ENCODE data around the gene RPL38. TPM values are rescaled to one million over a fixed set of nuclear protein-coding genes. Genes with fewer than 3 reads are reported as not detected.

Gene RPL38
- total RNA-seq, 2 experiments from 2014 or later = 1,064 to 1,066 TPM

DNA sequence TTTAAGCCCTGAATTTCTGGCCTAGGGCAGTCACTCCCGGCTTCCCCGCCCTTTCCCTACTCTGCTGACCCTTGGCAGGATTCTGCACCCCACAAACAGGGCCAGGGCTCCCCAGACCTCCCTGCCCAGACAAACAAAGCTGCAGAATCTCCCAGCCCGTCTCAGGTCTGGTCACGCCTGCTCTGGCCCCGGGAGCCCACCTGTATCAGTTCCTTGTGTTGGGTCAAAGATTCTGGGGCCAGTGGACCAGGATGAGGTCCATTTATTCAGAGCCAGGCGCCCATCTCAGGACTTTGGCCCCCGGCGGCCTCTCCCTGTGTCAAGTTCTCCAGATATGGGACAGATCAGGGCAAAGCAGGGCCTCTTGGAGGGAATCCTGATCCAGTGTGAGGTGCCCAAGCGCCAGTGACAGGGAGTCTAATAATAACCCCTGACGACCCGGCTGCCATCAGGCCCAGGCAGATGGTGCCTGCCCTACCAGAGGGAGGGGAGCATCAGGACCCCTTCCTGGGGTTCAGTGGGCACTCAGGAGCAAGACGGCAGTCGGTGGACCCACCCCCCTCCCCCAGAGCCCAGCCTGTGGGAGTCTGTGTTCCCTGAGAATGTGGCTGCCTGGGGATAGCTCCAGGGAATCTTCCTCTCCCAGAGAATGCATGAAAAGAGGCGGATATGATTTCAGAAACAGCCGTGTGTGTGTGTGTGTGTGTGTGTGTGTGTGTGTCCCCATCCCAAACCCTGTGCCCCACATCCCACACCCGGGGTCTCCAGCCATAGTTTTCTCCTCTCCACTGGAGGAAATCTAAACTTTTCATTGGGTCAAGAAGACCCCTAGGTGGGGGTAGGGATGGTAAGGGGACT is 11.2 kb downstream of the RPL38 start:
- H3K4me3 Mint-ChIP-seq = peak overlapping the region; percentile 82
- peaks cover 45% of the 10 kb centered on the region for H3K36me3 Mint-ChIP-seq (ENCODE audit: low read depth)
- peak overlapping the region; percentile 77 for H3K27ac Mint-ChIP-seq
- H3K9me3 Mint-ChIP-seq = no peaks in the 10 kb centered on the region
- ChIA-PET CTCF (interaction anchor here (1.0 kb wide), 1 partner anchor 82 kb away, joined by 3 read pairs; no protein-coding TSS in a partner anchor), POLR2A (interaction anchor here (0.9 to 3.1 kb wide), 3 partner anchors 11 to 70 kb away, joined by 3 to 36 read pairs (median 4); partner anchors contain the start of gene RPL38)
- no peaks in the 10 kb centered on the region for H3K27me3 Mint-ChIP-seq
- no peak for DNase-seq
- peaks cover 65% of the 10 kb centered on the region for H3K4me1 Mint-ChIP-seq

DNA sequence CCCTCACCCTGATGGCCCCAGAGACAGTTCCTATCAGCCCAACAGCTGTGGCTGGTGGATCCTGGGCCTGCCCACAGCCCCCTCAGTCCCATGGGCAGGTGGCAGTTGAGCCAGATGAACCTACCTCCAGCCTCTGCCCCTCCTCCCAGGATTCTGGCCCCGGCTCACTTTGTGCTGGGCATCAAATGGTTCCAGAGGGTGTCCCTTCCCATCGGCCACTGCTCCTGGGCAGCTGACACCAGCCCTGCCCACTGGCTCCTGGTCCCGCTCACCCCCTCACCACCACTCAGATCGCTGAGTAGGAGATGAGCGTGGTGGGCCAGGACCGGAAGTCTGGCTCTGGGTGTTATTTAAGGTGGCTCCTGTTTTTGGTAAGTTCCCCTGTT is 11.9 kb downstream of the RPL38 start:
- DNase-seq = peak; percentile 20
- no peaks in the 10 kb centered on the region for H3K27me3 Mint-ChIP-seq
- ChIA-PET CTCF (no interaction called here), POLR2A (interaction anchor here (1.1 kb wide), 1 partner anchor 65 kb away, joined by 3 read pairs; no protein-coding TSS in a partner anchor)
- peak overlapping the region; percentile 82 for H3K4me3 Mint-ChIP-seq
- H3K27ac Mint-ChIP-seq = no peak overlapping the region
- peaks cover 40% of the 10 kb centered on the region for H3K36me3 Mint-ChIP-seq (ENCODE audit: low read depth)
- no peaks in the 10 kb centered on the region for H3K9me3 Mint-ChIP-seq
- peaks cover 59% of the 10 kb centered on the region for H3K4me1 Mint-ChIP-seq

DNA sequence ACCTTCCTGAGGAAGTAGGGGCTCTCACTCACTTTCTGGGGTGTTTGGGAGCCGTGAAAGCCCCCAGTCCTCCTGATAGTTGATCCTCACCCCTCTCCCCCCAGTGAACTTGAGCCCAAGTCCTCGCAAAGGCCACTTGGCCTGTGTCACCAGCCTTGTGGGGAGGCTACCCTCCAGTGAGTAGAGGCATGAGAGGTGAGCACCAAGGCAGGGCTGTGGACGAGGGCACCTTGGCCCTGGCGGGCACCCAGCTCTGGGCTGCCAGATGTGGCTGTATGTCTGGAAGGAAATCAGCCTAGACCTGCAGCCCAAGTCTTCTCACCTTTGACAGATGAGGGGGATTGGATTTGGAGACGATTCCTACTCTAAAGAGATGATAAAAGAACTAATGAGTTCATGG is 13.0 kb downstream of the RPL38 start:
- Mint-ChIP-seq H3K4me1 (peaks cover 47% of the 10 kb centered on the region), H3K27ac (no peak overlapping the region), H3K4me3 (no peak overlapping the region), H3K27me3 (no peaks in the 10 kb centered on the region), H3K36me3 (ENCODE audit: low read depth) (peaks cover 31% of the 10 kb centered on the region), H3K9me3 (no peaks in the 10 kb centered on the region)
- CTCF ChIA-PET = interaction anchor here (1.4 kb wide), 1 partner anchor 145 kb away, joined by 4 read pairs; the partner anchor contains the start of gene BTBD17
- no peak for DNase-seq
- POLR2A ChIA-PET = no interaction called here

DNA sequence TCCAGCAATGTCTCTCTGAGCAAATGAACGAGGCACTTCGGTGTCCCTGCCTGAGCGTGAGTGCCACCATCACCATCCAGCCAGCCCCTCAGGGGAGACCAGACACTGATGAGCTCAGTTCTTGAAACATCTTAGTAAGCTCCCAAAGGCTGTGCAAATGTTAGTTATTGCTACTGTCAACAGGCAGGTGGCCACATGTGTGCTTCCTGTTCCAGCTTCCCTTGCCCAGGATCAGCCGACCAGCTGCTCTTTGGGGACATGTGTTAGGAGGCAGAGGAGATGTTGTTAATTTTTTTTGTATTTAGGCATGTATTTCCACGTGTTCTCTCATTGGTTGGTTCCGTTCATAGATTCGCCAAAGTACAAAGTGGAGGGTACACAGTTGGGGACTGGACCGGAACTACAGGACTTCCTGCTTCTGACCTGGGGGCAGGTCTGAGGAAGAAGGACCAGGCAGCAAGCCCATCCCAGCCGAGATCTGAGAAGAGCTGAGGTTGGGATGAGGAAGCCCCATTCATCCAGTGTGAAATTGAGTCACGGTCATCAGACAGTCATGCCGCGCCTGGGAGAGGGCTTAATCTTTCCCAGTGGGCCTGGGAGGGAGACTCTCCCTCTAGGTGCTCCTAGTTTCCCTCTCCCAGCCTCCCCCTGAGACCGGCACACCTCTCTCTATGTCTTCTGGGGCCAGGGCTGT is 13.7 kb downstream of the RPL38 start:
- Mint-ChIP-seq H3K4me1 (peaks cover 41% of the 10 kb centered on the region), H3K9me3 (no peaks in the 10 kb centered on the region), H3K27ac (no peak overlapping the region), H3K36me3 (ENCODE audit: low read depth) (peaks cover 25% of the 10 kb centered on the region), H3K27me3 (no peaks in the 10 kb centered on the region), H3K4me3 (no peak overlapping the region)
- POLR2A ChIA-PET = no interaction called here
- CTCF ChIA-PET = interaction anchor here (0.7 to 1.4 kb wide), 3 partner anchors 144 to 658 kb away, joined by 3 to 4 read pairs (median 3); partner anchors contain the start of genes BTBD17 and GPR142
- no peak for DNase-seq

DNA sequence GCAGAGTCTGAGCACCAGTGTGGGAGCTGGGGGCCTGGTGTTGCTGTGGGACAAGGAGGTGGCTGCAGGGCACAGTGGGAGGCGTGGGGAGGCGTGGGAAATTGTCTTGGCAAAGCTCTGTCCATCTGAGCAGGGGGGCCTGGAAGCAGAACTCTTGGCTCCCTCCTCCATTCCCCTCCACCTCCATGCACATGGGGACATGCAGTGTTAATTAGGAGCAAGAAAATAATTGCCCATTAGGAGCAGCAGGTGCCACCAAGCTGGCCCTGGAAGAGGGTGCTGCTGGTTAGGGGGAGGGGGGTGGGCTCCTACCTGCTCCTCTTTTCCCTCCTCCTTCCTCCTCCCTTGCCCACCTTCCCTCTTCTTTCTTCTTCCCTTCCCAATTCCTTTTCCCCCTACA is 14.4 kb downstream of the RPL38 start:
- Mint-ChIP-seq H3K4me3 (no peak overlapping the region), H3K36me3 (ENCODE audit: low read depth) (peaks cover 26% of the 10 kb centered on the region), H3K27me3 (no peaks in the 10 kb centered on the region), H3K9me3 (no peaks in the 10 kb centered on the region), H3K4me1 (peaks cover 35% of the 10 kb centered on the region), H3K27ac (no peak overlapping the region)
- DNase-seq = no peak
- ChIA-PET CTCF (interaction anchor here (0.7 to 1.4 kb wide), 2 partner anchors 143 to 150 kb away, joined by 3 to 4 read pairs; partner anchors contain the start of genes BTBD17 and GPR142), POLR2A (no interaction called here)

DNA sequence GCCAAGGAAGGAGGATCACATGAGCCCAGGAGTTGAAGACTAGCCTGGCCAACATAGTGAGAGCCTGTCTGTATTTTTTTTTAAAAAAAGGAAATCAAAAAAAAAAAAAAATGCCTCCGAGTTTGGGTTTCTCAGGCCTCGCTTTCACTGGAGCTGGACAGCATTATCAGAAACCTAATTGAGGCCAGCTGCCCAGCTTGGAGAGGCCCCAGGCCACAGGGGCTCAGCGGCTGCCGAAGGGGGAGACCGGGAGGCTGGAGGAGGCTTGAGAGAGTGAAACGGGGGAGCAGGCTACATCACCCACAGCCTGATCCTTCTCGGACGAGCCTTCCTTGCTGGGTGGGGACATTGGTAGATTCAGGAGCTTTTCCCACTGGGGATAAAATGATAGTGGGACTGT is 15.0 kb downstream of the RPL38 start:
- H3K4me1 Mint-ChIP-seq = peaks cover 31% of the 10 kb centered on the region
- no peak overlapping the region for H3K4me3 Mint-ChIP-seq
- H3K9me3 Mint-ChIP-seq = no peaks in the 10 kb centered on the region
- no peaks in the 10 kb centered on the region for H3K27me3 Mint-ChIP-seq
- ChIA-PET CTCF (interaction anchor here (0.7 kb wide), 2 partner anchors 23 to 81 kb away, joined by 3 read pairs; no protein-coding TSS in a partner anchor), POLR2A (no interaction called here)
- H3K27ac Mint-ChIP-seq = no peak overlapping the region
- peaks cover 26% of the 10 kb centered on the region for H3K36me3 Mint-ChIP-seq (ENCODE audit: low read depth)
- DNase-seq = no peak

DNA sequence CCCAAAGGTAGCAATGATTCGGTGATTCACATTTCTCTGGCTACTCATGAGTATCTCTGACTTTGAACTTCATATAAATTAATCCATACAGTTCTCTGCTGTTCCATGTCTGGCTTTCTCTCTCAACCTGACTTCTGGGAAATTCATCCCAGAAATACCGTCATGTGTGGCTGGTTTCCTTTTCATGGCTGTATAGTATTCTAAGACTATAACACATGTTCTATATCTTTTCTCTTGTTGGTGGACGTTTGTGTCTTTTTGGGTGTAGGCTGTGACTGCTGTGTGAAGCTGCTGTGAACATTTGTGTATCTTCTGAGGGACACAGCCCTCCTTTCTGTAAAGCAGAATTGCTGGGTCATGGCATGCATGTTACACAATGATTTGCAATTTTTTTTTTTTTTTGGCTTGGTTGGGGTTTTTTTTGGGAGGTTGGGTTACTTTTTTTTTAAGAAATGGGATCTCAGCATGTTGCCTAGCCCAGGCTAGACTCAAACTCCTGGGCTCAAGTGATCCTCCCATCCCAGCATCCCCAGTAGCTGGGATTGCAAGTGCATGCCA is 16.2 kb downstream of the RPL38 start:
- POLR2A ChIA-PET = interaction anchor here (1.1 to 1.4 kb wide), 2 partner anchors 15 to 16 kb away, joined by 3 to 6 read pairs; partner anchors contain the start of gene RPL38
- no peaks in the 10 kb centered on the region for H3K27me3 Mint-ChIP-seq
- no peak overlapping the region for H3K27ac Mint-ChIP-seq

DNA sequence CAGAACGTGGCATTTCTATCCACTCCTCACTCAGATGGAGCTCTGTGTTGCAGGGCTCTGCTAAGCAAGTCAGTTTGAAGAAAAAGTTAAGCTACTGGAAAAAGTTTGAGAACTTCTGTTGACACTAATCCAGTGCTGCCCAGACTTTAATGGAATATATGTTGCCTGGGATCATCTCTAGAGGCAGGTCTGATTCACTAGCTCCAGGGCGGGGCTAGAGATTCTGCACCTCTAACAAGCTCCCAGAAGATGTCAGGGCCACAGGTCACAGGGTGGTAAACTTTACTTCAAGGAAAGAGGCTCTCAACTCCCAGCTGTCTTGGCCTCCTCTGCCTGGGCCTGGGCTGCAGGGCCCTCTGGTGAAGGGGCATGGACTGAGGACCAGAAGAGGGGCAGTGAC is 16.7 kb downstream of the RPL38 start:
- ChIA-PET CTCF (interaction anchor here (0.9 kb wide), 1 partner anchor 20 kb away, joined by 3 read pairs; no protein-coding TSS in a partner anchor), POLR2A (interaction anchor here (1.1 to 1.4 kb wide), 2 partner anchors 16 to 17 kb away, joined by 3 to 6 read pairs; partner anchors contain the start of gene RPL38)
- DNase-seq = no peak
- H3K27me3 Mint-ChIP-seq = no peaks in the 10 kb centered on the region
- no peak overlapping the region for H3K27ac Mint-ChIP-seq
- peaks cover 34% of the 10 kb centered on the region for H3K36me3 Mint-ChIP-seq (ENCODE audit: low read depth)
- H3K9me3 Mint-ChIP-seq = no peaks in the 10 kb centered on the region
- no peak overlapping the region for H3K4me3 Mint-ChIP-seq
- H3K4me1 Mint-ChIP-seq = peaks cover 21% of the 10 kb centered on the region

More for the DNA sequence above, 16.2 kb downstream of the RPL38 start:
- Mint-ChIP-seq H3K9me3 (no peaks in the 10 kb centered on the region), H3K4me3 (no peak overlapping the region), H3K4me1 (peaks cover 27% of the 10 kb centered on the region), H3K36me3 (ENCODE audit: low read depth) (peaks cover 30% of the 10 kb centered on the region)
- CTCF ChIA-PET = interaction anchor here (0.9 kb wide), 1 partner anchor 20 kb away, joined by 3 read pairs; no protein-coding TSS in a partner anchor
- DNase-seq = no peak

DNA sequence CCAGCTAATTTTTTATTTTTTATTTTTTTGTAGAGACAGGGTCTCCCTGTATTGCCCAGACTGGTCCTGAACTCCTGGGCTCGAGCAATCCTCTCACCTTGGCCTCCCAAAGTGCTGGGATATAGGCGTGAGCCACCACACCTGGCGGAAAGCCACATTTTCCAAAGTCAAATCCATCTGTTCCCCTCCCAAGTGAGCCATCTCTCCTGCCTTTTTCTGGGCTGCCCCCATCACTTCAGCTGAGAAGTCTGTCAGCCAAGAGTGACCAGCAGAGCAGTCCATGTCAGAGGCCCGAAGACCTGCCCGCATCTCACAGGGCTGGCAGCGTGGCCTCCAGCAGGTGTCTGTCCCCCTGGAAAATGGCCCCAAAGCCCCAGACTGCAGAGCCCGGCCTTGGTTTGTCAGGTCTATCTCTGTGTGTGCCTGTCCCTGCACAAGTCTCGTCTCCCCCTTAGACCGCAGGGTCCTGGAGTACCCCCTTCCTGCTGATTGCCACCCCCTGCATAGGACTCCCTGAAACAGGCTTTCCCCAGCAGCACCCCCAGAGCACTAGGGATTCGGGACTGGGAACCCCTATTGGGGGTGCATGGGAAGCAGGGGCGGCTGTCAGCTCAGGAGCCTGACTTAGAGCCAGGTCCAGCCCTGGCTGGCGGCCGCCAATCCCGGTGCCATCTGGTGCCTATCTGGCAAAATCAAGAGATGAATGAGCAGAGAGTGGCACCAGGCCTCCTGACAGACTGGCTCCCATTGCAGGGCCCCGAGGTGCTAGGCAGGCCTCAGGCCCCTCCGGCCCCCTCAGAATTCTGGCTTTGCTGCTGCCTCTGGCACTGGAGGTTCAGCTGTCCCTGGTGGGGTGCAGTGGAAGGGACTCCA is 17.7 kb downstream of the RPL38 start:
- CTCF ChIA-PET = interaction anchor here (1.1 kb wide), 1 partner anchor 22 kb away, joined by 3 read pairs; no protein-coding TSS in a partner anchor
- POLR2A ChIA-PET = interaction anchor here (1.1 to 1.4 kb wide), 2 partner anchors 17 to 18 kb away, joined by 3 to 6 read pairs; partner anchors contain the start of gene RPL38
- no peaks in the 10 kb centered on the region for H3K27me3 Mint-ChIP-seq

DNA sequence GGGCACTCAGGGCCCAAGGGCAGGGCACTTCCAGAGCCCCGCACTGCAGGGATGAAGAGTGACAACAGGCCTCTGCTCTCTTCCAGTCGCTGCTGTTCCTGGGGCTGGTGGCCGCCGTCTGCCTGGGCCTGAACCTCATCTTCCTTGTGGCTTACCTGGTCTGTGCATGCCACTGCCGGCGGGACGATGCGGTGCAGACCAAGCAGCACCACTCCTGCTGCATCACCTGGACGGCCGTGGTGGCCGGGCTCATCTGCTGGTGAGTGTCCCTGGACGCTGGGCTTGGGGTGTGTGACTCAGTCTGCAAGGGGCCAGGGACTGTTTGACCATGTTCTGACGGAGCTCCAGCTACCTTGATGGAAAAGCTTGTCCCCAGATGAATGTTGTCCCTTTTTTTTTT is 18.9 kb downstream of the RPL38 start:
- Mint-ChIP-seq H3K4me1 (peaks cover 9% of the 10 kb centered on the region), H3K9me3 (no peaks in the 10 kb centered on the region), H3K36me3 (ENCODE audit: low read depth) (peaks cover 36% of the 10 kb centered on the region), H3K27ac (no peak overlapping the region), H3K27me3 (no peaks in the 10 kb centered on the region), H3K4me3 (no peak overlapping the region)
- CTCF ChIA-PET = interaction anchor here (1.1 kb wide), 1 partner anchor 23 kb away, joined by 3 read pairs; no protein-coding TSS in a partner anchor
- POLR2A ChIA-PET = interaction anchor here (1.2 kb wide), 1 partner anchor 60 kb away, joined by 3 read pairs; no protein-coding TSS in a partner anchor
- DNase-seq = no peak

More for the DNA sequence above, 17.7 kb downstream of the RPL38 start:
- no peaks in the 10 kb centered on the region for H3K9me3 Mint-ChIP-seq
- H3K4me1 Mint-ChIP-seq = peaks cover 14% of the 10 kb centered on the region
- no peak for DNase-seq
- peaks cover 38% of the 10 kb centered on the region for H3K36me3 Mint-ChIP-seq (ENCODE audit: low read depth)
- H3K27ac Mint-ChIP-seq = no peak overlapping the region
- H3K4me3 Mint-ChIP-seq = no peak overlapping the region

DNA sequence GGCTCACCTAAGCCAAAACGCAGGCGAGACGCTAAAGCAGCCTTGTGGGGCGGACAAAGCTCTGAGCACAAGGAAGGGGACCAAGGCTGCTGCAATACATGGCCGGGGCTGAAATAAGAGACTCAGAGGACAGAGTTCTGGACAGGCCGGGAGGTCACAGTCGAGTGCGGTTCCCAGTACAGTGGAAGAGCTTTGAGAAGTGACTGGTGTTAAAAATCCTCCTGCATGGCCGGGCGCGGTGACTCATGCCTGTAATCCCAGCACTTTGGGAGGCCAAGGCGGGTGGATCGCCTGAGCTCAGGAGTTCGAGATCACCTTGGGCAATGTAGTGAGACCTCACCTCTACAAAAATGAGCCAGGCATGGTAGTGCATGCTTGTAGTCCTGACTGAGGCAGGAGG is 20.4 kb downstream of the RPL38 start:
- Mint-ChIP-seq H3K36me3 (ENCODE audit: low read depth) (peaks cover 37% of the 10 kb centered on the region), H3K27me3 (no peaks in the 10 kb centered on the region), H3K27ac (no peak overlapping the region), H3K4me3 (no peak overlapping the region), H3K4me1 (peaks cover 9% of the 10 kb centered on the region), H3K9me3 (no peaks in the 10 kb centered on the region)
- DNase-seq = no peak
- ChIA-PET CTCF (no interaction called here), POLR2A (interaction anchor here (1.2 kb wide), 1 partner anchor 58 kb away, joined by 3 read pairs; no protein-coding TSS in a partner anchor)

Data from activated CD4-positive, alpha-beta memory T cell treated with anti-CD3 and anti-CD28 coated beads, Interleukin-2, amount 10 ng/mL, durations not matched to agents 7 days and 5 days (primary cell).